ENCODE measurements around the gene LMOD2.

LMOD2 gene

GRCh38 chr7:123673137-123673732 is 17.6 kb downstream of the LMOD2 start:
- DNase-seq (ENCODE audit: low read depth) = no peak

GRCh38 chr7:123673752-123674398 is 18.2 kb downstream of the LMOD2 start:
- DNase-seq (ENCODE audit: low read depth) = no peak

GRCh38 chr7:123674399-123675180 is 18.9 kb downstream of the LMOD2 start:
- no peak for DNase-seq (ENCODE audit: low read depth)

GRCh38 chr7:123675181-123675473 is 19.5 kb downstream of the LMOD2 start:
- no peak for DNase-seq (ENCODE audit: low read depth)

GRCh38 chr7:123677061-123677715 is 21.5 kb downstream of the LMOD2 start:
- DNase-seq (ENCODE audit: low read depth) = no peak

- no peak for DNase-seq (ENCODE audit: low read depth)
These were observed 23.9 kb downstream of the LMOD2 start for GRCh38 chr7:123679614-123680013.

- DNase-seq (ENCODE audit: low read depth) = no peak
These were observed 24.9 kb downstream of the LMOD2 start for GRCh38 chr7:123680580-123680979.

GRCh38 chr7:123681561-123681960 is 25.9 kb downstream of the LMOD2 start:
- no peak for DNase-seq (ENCODE audit: low read depth)

GRCh38 chr7:123682690-123683089 is 27.0 kb downstream of the LMOD2 start:
- DNase-seq (ENCODE audit: low read depth) = peak; percentile 65

- no peak for DNase-seq (ENCODE audit: low read depth)
These were observed 31.5 kb downstream of the LMOD2 start for GRCh38 chr7:123687161-123687560.

- no peak for DNase-seq (ENCODE audit: low read depth)
These were observed 32.1 kb downstream of the LMOD2 start for GRCh38 chr7:123687727-123688126.

GRCh38 chr7:123689250-123689649 is 33.6 kb downstream of the LMOD2 start:
- no peak for DNase-seq (ENCODE audit: low read depth)

GRCh38 chr7:123690550-123690949 is 34.9 kb downstream of the LMOD2 start:
- no peak for DNase-seq (ENCODE audit: low read depth)

- no peak for DNase-seq (ENCODE audit: low read depth)
These were observed 36.8 kb downstream of the LMOD2 start for GRCh38 chr7:123692471-123692877.

GRCh38 chr7:123695944-123696677 is 40.4 kb downstream of the LMOD2 start:
- no peak for DNase-seq (ENCODE audit: low read depth)

- no peak for DNase-seq (ENCODE audit: low read depth)
These were observed 49.7 kb downstream of the LMOD2 start for GRCh38 chr7:123705211-123705901.

- DNase-seq (ENCODE audit: low read depth) = no peak
These were observed 53.9 kb downstream of the LMOD2 start for GRCh38 chr7:123709525-123709924.

GRCh38 chr7:123710683-123711082 is 55.0 kb downstream of the LMOD2 start:
- DNase-seq (ENCODE audit: low read depth) = no peak

GRCh38 chr7:123711832-123712293 is 56.2 kb downstream of the LMOD2 start:
- DNase-seq (ENCODE audit: low read depth) = no peak

- peak; percentile 39 for DNase-seq (ENCODE audit: low read depth)
These were observed 57.0 kb downstream of the LMOD2 start for GRCh38 chr7:123712619-123713018.
